ENCODE results near the gene LRP1B.

The LRP1B gene

GRCh38 chr2:141381946-141382345 is 748.9 kb downstream of the LRP1B start:
- Histone ChIP-seq H3K27me3 (ENCODE audit: insufficient read depth, low read length) (no peaks in the 10 kb centered on the region), H3K36me3 (ENCODE audit: insufficient read depth, low read depth, low read length) (no peaks in the 10 kb centered on the region), H3K27ac (ENCODE audit: low read length) (no peak overlapping the region), H3K9ac (ENCODE audit: low read depth, low read length) (no peak overlapping the region), H3K9me3 (ENCODE audit: insufficient read depth, low read depth, low read length) (no peaks in the 10 kb centered on the region; the same call in 1 of the 2 replicates), H3K4me3 (ENCODE audit: low read length) (no peak overlapping the region), H3K4me1 (ENCODE audit: insufficient read depth, low read length) (no peaks in the 10 kb centered on the region; the same call in 1 of the 2 replicates)

DNA sequence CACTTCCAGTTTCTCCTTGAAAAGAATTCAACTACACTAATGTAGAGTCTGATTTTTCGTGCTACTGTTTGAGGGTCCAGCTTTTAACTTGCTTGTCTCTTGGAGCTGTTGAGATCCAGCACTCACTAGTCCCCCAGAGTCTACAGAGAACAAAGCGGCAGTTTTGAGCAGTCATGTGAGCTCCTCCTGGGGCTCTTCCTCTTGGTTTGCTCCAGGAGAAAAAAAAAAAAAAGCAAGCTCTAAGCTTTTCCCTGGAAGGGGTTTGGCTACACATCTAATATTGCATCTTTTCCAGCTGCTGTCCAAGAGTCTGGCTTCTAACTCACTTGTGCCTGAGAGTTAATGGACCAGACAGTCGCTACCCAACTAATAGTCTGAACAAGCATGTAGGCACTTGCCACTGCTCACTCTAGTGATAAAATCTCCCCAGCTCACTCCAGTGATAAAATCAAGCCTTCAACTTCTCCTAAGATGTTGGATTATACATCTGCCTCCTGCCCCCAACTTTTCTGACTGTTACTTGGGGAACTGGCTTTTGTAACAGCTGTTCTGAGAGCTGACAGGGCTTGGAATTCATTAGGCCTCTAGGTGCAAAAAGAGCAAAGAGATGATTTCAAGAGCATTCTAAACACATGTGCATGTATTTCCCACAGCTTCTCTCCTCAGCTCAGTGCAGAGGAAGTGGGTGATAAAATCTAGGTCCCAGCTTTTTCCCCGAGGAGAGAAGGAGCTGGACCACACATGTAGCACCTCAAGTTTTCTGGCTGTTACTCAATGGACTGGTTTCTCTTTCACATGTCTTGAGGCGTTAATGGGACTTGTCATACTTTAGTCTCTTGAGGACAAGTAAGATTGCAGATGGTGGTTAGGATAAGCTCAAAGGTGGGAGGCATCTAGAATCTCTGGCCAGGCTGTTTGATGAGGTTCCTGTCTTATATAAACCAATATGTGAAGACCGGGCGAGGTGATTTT is 750.5 kb downstream of the LRP1B start:
- no peak overlapping the region for H3K27ac ChIP-seq (ENCODE audit: low read length)
- H3K27me3 ChIP-seq (ENCODE audit: insufficient read depth, low read length) = no peaks in the 10 kb centered on the region
- no peaks in the 10 kb centered on the region; the same call in 1 of the 2 replicates for H3K9me3 ChIP-seq (ENCODE audit: insufficient read depth, low read depth, low read length)
- no peaks in the 10 kb centered on the region; the same call in 1 of the 2 replicates for H3K4me1 ChIP-seq (ENCODE audit: insufficient read depth, low read length)
- no peaks in the 10 kb centered on the region for H3K36me3 ChIP-seq (ENCODE audit: insufficient read depth, low read depth, low read length)
- H3K4me3 ChIP-seq (ENCODE audit: low read length) = no peak overlapping the region
- no peak overlapping the region for H3K9ac ChIP-seq (ENCODE audit: low read depth, low read length)

DNA sequence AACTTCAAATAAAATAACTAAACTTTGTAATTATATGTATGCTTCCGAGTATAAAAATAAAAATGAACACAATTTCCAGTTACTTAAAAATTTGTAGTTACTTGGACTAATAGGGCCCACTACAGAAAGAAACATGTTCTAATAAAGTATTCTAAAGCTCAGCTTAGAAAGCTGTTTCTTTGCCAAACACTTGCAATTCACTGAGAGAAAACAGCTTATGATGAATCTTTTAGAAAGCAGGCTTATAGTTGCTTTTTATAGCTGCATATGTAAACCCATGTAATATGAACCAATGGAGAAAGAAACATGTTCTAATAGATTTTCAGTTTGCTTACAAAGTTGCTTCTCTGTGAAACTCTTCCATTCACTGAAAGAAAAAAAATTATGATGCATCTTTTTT is 766.0 kb downstream of the LRP1B start:
- no peaks in the 10 kb centered on the region for H3K36me3 ChIP-seq (ENCODE audit: insufficient read depth, low read depth, low read length)
- no peaks in the 10 kb centered on the region for H3K9me3 ChIP-seq (ENCODE audit: insufficient read depth, low read depth, low read length)
- no peak overlapping the region for H3K4me3 ChIP-seq (ENCODE audit: low read length)
- H3K4me1 ChIP-seq (ENCODE audit: insufficient read depth, low read length) = no peaks in the 10 kb centered on the region
- H3K27me3 ChIP-seq (ENCODE audit: insufficient read depth, low read length) = no peaks in the 10 kb centered on the region
- H3K27ac ChIP-seq (ENCODE audit: low read length) = no peak overlapping the region
- H3K9ac ChIP-seq (ENCODE audit: low read depth, low read length) = no peak overlapping the region

GRCh38 chr2:141362311-141362710 is 768.5 kb downstream of the LRP1B start:
- Histone ChIP-seq H3K36me3 (ENCODE audit: insufficient read depth, low read depth, low read length) (no peaks in the 10 kb centered on the region), H3K4me1 (ENCODE audit: insufficient read depth, low read length) (no peaks in the 10 kb centered on the region), H3K9ac (ENCODE audit: low read depth, low read length) (no peak overlapping the region), H3K9me3 (ENCODE audit: insufficient read depth, low read depth, low read length) (no peaks in the 10 kb centered on the region), H3K27ac (ENCODE audit: low read length) (no peak overlapping the region), H3K4me3 (ENCODE audit: low read length) (no peak overlapping the region), H3K27me3 (ENCODE audit: insufficient read depth, low read length) (no peaks in the 10 kb centered on the region)

- H3K4me1 ChIP-seq (ENCODE audit: insufficient read depth, low read length) = no peaks in the 10 kb centered on the region
- no peak overlapping the region for H3K27ac ChIP-seq (ENCODE audit: low read length)
- no peak overlapping the region for H3K4me3 ChIP-seq (ENCODE audit: low read length)
Observed at GRCh38 chr2:141348481-141348880, 782.3 kb downstream of the LRP1B start.

DNA sequence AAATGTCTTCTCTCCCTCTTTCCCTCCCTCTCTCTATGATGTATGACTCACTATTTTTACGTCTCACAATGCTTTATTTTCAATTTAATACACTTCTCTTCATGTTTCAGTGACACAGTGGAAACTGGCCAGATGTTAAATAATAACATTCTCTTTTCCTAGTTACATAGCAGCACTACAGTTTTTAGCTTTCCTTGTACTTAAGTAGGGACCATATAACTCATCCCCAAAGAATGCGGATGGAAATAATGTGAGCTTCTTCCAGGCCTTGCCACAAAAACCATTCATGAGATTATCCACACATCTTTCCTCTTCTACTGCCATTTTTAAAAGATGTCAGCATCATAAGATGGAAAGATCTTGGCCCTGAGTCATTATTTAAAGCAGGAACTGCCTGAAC is 789.4 kb downstream of the LRP1B start:
- no peaks in the 10 kb centered on the region for H3K27me3 ChIP-seq (ENCODE audit: insufficient read depth, low read length)
- H3K27ac ChIP-seq (ENCODE audit: low read length) = no peak overlapping the region
- H3K36me3 ChIP-seq (ENCODE audit: insufficient read depth, low read depth, low read length) = no peaks in the 10 kb centered on the region
- no peaks in the 10 kb centered on the region for H3K4me1 ChIP-seq (ENCODE audit: insufficient read depth, low read length)
- no peaks in the 10 kb centered on the region for H3K9me3 ChIP-seq (ENCODE audit: insufficient read depth, low read depth, low read length)
- no peak overlapping the region for H3K9ac ChIP-seq (ENCODE audit: low read depth, low read length)
- H3K4me3 ChIP-seq (ENCODE audit: low read length) = no peak overlapping the region

More at GRCh38 chr2:141348481-141348880, 782.3 kb downstream of the LRP1B start:
- Histone ChIP-seq H3K36me3 (ENCODE audit: insufficient read depth, low read depth, low read length) (no peaks in the 10 kb centered on the region), H3K27me3 (ENCODE audit: insufficient read depth, low read length) (no peaks in the 10 kb centered on the region), H3K9ac (ENCODE audit: low read depth, low read length) (no peak overlapping the region), H3K9me3 (ENCODE audit: insufficient read depth, low read depth, low read length) (no peaks in the 10 kb centered on the region)

DNA sequence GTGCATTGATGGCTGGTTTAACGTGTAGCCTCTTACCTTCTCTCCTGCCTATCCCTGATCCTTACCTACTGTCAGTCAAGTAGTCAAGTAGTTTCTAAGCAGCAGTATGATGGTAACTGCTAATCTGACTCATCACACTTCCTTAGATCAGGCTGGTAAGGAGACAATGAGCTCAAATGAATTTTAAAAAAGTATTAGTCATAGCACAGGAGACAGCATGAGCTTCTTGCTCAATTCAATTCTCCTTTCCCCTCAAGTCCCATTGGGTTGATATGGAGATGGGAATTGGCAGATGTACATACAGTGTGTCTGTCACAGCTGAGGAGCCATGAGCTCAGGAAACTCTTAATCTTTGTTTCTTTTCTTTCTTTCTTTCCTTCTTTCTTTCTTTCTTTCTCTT is 799.7 kb downstream of the LRP1B start:
- no peaks in the 10 kb centered on the region for H3K36me3 ChIP-seq (ENCODE audit: insufficient read depth, low read depth, low read length)
- no peaks in the 10 kb centered on the region for H3K27me3 ChIP-seq (ENCODE audit: insufficient read depth, low read length)
- no peak overlapping the region for H3K4me3 ChIP-seq (ENCODE audit: low read length)
- no peaks in the 10 kb centered on the region for H3K9me3 ChIP-seq (ENCODE audit: insufficient read depth, low read depth, low read length)
- no peaks in the 10 kb centered on the region for H3K4me1 ChIP-seq (ENCODE audit: insufficient read depth, low read length)
- H3K9ac ChIP-seq (ENCODE audit: low read depth, low read length) = no peak overlapping the region
- no peak overlapping the region for H3K27ac ChIP-seq (ENCODE audit: low read length)

GRCh38 chr2:141329964-141330363 is 800.9 kb downstream of the LRP1B start:
- Histone ChIP-seq H3K9me3 (ENCODE audit: insufficient read depth, low read depth, low read length) (no peaks in the 10 kb centered on the region), H3K4me1 (ENCODE audit: insufficient read depth, low read length) (no peaks in the 10 kb centered on the region), H3K27ac (ENCODE audit: low read length) (no peak overlapping the region), H3K9ac (ENCODE audit: low read depth, low read length) (no peak overlapping the region), H3K36me3 (ENCODE audit: insufficient read depth, low read depth, low read length) (no peaks in the 10 kb centered on the region), H3K4me3 (ENCODE audit: low read length) (no peak overlapping the region), H3K27me3 (ENCODE audit: insufficient read depth, low read length) (no peaks in the 10 kb centered on the region)

DNA sequence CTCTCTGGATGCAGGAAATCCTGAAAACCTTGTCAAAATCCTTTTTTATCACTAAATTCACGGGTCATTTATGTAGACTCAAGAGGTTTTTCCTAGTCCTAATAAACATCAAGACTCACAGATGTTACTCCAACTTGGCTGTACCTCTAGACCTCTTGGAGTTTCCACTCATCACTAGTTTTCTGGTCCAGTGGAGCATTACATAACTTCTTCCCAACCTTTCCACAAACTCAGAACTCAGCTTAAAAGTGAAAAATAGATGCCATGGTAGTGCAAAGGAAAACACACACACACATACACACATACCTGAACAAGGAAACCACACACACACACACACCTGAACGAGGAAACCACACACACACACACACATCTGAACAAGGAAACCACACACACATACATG is 807.2 kb downstream of the LRP1B start:
- H3K27ac ChIP-seq (ENCODE audit: low read length) = no peak overlapping the region
- no peak overlapping the region for H3K9ac ChIP-seq (ENCODE audit: low read depth, low read length)
- no peaks in the 10 kb centered on the region for H3K4me1 ChIP-seq (ENCODE audit: insufficient read depth, low read length)
- no peaks in the 10 kb centered on the region for H3K27me3 ChIP-seq (ENCODE audit: insufficient read depth, low read length)
- no peaks in the 10 kb centered on the region for H3K9me3 ChIP-seq (ENCODE audit: insufficient read depth, low read depth, low read length)
- H3K36me3 ChIP-seq (ENCODE audit: insufficient read depth, low read depth, low read length) = no peaks in the 10 kb centered on the region
- H3K4me3 ChIP-seq (ENCODE audit: low read length) = no peak overlapping the region

- H3K9ac ChIP-seq (ENCODE audit: low read depth, low read length) = no peak overlapping the region
- no peaks in the 10 kb centered on the region for H3K4me1 ChIP-seq (ENCODE audit: insufficient read depth, low read length)
- H3K4me3 ChIP-seq (ENCODE audit: low read length) = no peak overlapping the region
- no peaks in the 10 kb centered on the region for H3K36me3 ChIP-seq (ENCODE audit: insufficient read depth, low read depth, low read length)
- no peaks in the 10 kb centered on the region for H3K27me3 ChIP-seq (ENCODE audit: insufficient read depth, low read length)
- no peak overlapping the region for H3K27ac ChIP-seq (ENCODE audit: low read length)
- H3K9me3 ChIP-seq (ENCODE audit: insufficient read depth, low read depth, low read length) = no peaks in the 10 kb centered on the region
Observed at GRCh38 chr2:141317986-141318385, 812.8 kb downstream of the LRP1B start.

GRCh38 chr2:141316606-141317005 is 814.2 kb downstream of the LRP1B start:
- Histone ChIP-seq H3K9me3 (ENCODE audit: insufficient read depth, low read depth, low read length) (no peaks in the 10 kb centered on the region), H3K36me3 (ENCODE audit: insufficient read depth, low read depth, low read length) (no peaks in the 10 kb centered on the region), H3K27ac (ENCODE audit: low read length) (no peak overlapping the region), H3K27me3 (ENCODE audit: insufficient read depth, low read length) (no peaks in the 10 kb centered on the region), H3K4me1 (ENCODE audit: insufficient read depth, low read length) (no peaks in the 10 kb centered on the region), H3K4me3 (ENCODE audit: low read length) (no peak overlapping the region), H3K9ac (ENCODE audit: low read depth, low read length) (no peak overlapping the region)

GRCh38 chr2:141316103-141316502 is 814.7 kb downstream of the LRP1B start:
- Histone ChIP-seq H3K9me3 (ENCODE audit: insufficient read depth, low read depth, low read length) (no peaks in the 10 kb centered on the region), H3K9ac (ENCODE audit: low read depth, low read length) (no peak overlapping the region), H3K4me1 (ENCODE audit: insufficient read depth, low read length) (no peaks in the 10 kb centered on the region), H3K36me3 (ENCODE audit: insufficient read depth, low read depth, low read length) (no peaks in the 10 kb centered on the region), H3K4me3 (ENCODE audit: low read length) (no peak overlapping the region), H3K27ac (ENCODE audit: low read length) (no peak overlapping the region), H3K27me3 (ENCODE audit: insufficient read depth, low read length) (no peaks in the 10 kb centered on the region)
